NCI-H1105 (cell line): Measurements from ENCODE around the gene GPM6B.
"Not testable (repeated sequence)": the region's sequence is repeated elsewhere in the genome, so short reads cannot be mapped to it uniquely, and the experiment has no call there.

Experiments
- DNase-seq: peaks from one replicate; lab custom pipeline; 2025; lab: John Stamatoyannopoulos, UW

Gene GPM6B

GRCh38 chrX:13764765-13765164 is 52.1 kb downstream of the GPM6B start:
- DNase-seq = no peak

- no peak for DNase-seq
Measured at GRCh38 chrX:13764281-13764680, 52.6 kb downstream of the GPM6B start.

DNA sequence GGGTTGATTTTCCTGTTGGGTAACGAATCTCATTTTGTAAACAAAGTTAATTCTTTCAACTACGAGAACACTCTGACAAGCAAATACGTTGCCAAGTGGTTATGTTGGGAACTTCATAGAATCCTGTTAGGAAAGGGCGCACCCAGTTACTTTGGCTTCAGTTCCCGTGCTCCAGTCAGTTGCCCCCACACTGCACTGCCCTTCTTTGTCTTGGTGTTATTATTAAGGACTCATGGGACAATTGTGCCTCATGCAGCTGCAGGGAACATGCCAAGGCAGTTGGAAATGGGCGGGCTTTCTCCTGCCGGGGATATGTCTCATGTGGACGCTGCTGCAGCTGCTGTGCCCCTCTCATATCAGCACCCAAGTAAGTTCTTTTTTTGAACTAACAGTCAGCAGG is 53.4 kb downstream of the GPM6B start:
- peak; percentile 81 for DNase-seq

- DNase-seq = no peak
Measured at GRCh38 chrX:13761606-13762414, 55.1 kb downstream of the GPM6B start.

DNA sequence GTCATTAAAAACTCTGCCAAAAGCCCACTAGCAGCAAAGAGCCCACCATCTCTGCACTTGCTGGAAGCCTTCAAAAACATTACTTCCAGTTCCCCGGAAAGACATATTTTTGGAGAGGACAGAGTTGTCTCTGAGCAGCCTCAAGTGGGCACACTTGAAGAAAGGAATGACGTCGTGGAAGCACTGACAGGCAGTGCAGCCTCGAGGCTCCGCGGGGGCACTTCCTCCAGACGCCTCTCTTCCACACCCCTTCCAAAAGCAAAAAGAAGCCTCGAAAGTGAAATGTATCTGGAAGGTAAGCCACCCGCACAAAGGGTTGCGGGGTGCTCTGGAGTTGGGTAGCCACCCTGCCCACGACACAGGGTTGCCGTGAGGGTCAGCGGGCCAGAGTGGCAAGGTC is 56.5 kb downstream of the GPM6B start:
- DNase-seq = no peak

- DNase-seq = no peak
Measured at GRCh38 chrX:13759152-13759718, 57.7 kb downstream of the GPM6B start.

DNA sequence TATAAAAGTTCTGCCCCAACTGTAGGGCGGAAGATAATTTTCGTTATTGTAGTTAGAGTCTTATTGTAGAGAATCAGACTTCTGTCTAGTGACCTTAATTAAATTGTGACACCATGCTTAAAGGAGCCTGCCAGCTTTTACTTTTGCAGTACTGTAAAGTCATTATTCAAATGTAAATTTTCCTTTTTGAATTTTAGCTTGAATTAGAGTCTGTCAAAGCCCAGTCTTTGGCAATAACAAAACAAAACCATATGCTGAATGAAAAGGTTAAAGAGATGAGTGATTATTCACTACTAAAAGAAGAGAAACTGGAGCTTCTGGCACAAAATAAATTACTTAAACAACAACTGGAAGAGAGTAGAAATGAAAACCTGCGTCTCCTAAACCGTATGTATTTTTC is 60.5 kb downstream of the GPM6B start:
- DNase-seq = no peak

DNA sequence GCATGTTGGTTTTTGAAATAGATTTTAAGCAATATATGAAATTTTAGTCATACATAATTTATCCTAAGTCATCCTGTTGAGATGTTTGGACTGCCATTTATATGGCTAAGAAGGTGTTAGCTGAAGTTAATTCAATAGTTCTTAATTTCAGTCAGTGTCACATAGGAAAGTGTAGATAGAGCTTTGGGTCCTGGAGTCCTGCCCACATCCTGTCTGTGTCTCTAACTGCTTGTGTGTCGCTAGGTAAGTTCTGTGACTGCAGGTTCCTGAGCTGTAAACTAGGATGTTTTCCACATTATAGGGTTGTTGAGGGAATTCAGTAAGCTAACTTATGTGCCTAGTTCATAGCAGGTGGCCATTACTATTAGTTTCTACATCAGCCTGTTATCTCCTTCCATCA is 61.6 kb downstream of the GPM6B start:
- no peak for DNase-seq

- no peak for DNase-seq
Measured at GRCh38 chrX:13754765-13755164, 62.1 kb downstream of the GPM6B start.

DNA sequence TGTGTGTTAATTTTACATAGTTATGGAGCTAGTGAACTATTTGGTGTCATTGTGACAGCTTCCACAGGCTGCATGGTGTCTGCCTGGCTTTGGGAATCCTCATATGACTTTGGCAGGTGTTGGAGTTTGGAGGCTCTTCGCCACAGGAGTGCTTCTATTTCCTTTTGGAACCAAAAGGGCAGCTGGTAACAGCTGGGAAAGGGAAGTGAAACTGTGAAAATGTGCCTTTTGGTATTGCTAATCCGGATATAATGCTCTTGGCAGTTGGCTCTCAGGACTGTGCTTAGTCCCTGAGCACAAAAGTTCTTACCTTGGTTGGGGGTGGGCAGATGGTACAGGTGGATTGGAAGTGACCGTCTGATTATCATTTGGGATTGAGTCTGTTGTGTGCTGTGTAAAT is 64.2 kb downstream of the GPM6B start:
- DNase-seq = no peak

DNA sequence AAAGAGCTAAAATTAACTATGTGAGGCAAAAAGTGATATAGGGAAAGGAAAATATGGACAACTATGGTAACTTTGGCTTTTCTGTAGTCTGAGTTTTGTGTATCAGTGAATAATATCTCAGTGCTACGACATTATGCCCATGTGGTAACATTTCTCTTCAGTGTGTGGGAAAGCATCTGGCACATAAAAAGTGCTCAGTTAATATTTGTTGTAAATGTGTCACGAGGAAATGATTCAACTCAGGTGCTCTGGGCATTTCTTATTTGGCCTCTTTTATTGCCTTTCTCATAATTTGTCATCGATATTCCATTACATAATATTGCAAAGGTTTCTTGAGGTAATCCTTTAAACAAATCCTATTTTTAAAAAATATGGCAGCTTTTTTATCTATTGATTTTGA is 64.8 kb downstream of the GPM6B start:
- no peak for DNase-seq

DNA sequence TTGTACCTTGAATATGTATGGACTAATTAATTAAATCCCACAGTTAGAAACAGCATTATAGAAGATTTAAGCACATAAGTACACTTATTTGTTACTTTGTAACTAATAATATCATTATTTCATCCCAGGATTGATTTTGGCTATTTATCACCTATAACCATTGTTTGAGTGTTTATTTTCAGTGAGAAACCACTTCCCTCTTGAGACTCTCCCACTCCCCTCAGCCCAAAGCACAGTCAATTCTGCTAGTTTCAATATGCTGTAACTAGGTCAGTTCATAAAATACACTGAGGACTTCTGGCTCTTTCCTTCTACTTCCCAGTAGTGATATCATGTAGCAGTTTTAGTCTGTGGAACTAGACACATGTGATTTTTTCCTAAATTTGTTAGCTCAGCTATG is 66.1 kb downstream of the GPM6B start:
- DNase-seq = no peak

- DNase-seq = peak; percentile 25
Measured at GRCh38 chrX:13750204-13750603, 66.7 kb downstream of the GPM6B start.

DNA sequence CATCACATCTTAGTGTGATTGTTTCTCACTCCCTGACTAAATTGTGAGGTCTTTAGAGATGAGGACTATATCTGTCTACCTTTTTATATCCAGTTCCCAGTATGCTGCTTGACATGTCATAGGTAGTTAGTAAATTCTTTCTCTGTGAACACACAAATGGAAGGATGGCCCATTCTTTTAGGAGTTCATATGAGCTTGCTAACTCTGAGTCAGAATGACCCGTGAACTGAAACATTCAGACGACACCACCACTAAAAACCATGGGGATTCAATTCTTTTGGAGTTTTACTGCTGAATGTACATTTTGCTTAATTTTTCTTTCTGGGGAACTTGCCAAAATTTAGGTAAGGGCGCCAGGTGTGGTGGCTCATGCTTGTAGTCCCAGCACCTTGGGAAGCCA is 68.4 kb downstream of the GPM6B start:
- no peak for DNase-seq

- DNase-seq = no peak
Measured at GRCh38 chrX:13747836-13748235, 69.1 kb downstream of the GPM6B start.

DNA sequence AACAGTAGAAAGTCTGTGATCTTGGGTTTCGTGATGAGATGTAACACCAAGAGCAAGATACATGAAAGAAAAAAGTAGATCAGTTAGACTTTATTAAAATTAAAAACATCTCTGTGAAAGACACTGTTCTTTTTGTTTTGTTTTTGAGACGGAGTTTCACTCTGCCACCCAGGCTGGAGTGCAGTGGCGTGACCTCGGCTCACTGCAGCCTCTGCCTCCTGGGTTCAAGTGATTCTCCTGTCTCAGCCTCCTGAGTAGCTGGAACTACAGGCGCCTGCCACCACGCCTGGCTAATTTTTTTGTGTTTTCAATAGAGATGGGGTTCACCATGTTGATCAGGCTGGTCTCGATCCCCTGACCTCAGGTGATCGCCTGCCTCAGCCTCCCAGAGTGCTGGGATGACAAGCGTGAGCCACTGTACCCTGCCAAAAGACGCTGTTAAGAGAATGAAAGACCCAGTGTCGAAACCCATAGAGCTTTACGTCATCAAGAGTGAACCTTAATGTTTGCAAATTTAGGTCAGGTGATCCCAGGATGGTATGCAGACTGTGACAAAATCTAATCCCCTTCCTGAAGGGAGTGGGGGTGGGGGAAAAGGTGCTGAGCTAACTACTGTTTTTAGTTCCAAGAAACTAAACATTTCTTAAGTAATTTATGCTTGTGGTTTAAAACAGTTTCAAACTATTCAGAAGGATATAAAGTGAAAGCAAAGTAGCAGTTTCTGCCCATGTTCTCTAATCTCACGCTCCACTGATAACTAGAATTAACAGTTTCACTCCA is 74.3 kb downstream of the GPM6B start:
- DNase-seq = no peak

DNA sequence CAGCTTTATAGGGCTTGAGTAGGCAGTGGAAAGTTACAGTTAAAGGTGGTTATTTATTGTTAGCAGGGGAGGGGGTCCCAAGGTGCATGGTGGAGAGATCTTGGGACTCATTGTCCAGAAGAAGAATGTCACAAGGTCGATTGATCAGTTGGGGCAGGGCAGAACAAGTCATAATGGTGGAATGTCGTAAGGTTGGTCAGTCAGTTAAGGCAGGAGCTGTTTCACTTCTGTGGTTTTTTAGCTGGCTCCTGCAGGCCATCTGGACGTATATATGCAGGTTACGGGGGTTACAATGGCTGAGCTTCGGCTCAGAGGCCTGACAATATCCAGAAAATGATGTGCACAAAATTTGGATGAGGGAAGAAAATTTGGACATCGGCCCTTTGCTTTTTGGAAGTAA is 75.2 kb downstream of the GPM6B start:
- no peak for DNase-seq

- DNase-seq = peak; percentile 92
Measured at GRCh38 chrX:13734278-13735172, 82.4 kb downstream of the GPM6B start, which contains the start of the genes OFD1 and TRAPPC2. Gene OFD1 (plus strand): TSS chrX:13734748. CDS start chrX:13735072, 324 bp downstream. Gene TRAPPC2 (minus strand): TSS chrX:13734620. CDS start chrX:13719963, 14,657 bp downstream.

- DNase-seq = no peak
Measured at GRCh38 chrX:13733506-13733905, 83.4 kb downstream of the GPM6B start.

GRCh38 chrX:13732246-13733067 is 84.4 kb downstream of the GPM6B start:
- DNase-seq = no peak

- not testable (repeated sequence) for DNase-seq
Measured at GRCh38 chrX:13730523-13730922, 86.4 kb downstream of the GPM6B start.
